H54 (cell line): ENCODE measurements around the gene CYP8B1.

Experiments
- DNase-seq: peaks from one replicate; pipeline ENCODE4 v3.0.0; 2011; ENCODE audit warnings: low spot score, mixed read lengths; ENCODE audit not compliant: insufficient read length
- FAIRE-seq: peaks from 3 replicates; lab custom pipeline; 2011; peaks lifted over from hg19 to GRCh38; lab: Jason Lieb, UNC
- POLR2A ChIP-seq: IDR thresholded peaks from 2 replicates; pipeline ENCODE4 v1.6.1; 2011; ENCODE audit warnings: low read depth, mild to moderate bottlenecking, low read length

The CYP8B1 gene

GRCh38 chr3:42873221-42873982 lies 2.3 kb downstream of the CYP8B1 start:
- DNase-seq (no peak), FAIRE-seq (no peak)
- TF ChIP-seq POLR2A = no peak

DNA sequence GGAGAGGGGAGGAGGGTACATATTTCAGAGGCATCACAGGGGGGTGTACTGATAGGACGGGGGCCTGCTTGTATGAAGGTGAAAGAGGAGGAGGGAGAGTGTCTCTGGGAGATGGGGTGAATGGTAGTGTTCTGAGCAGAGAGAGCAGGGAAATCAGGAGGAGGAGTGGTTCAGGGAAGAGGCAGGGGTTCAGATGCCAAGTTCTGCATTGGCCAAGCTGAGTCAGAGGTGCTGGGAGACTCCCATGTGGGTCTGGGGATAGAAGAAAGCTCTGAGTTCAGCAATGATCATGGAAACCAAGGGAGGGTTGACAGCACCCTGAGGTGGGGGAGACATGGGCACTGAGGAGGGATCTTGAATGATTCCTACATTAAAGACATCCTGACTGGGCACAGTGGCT lies 3.0 kb downstream of the CYP8B1 start:
- FAIRE-seq (no peak), DNase-seq (no peak)
- no peak for TF ChIP-seq POLR2A

DNA sequence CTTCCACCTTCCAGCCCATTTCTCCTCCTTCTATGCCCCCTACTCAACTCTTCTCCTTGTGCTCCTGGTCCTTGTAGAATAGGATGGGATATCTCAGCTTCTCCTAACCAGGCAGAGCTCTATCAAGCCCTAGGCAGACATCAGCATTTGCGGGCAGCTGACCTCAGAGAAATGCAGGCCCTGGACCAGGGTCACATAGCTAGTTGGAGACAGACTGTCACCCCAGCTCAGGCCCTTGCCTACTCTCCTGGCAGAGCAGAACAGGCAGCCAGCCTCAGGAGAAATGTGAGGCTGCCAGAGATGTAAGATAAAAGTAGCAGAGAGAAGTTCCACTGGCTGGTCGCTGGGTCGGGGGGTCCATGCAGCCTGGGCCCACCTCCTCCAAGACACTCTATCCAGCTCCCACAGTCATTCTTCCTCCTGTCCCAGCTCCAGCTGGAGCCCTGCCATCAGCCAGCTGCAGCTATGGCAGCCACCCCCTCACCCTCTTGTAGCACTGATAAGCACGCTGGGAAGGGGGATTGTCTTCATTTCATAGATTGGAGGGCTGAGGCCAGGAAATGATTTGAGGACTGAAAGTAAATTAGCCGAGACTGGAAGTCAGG lies 4.0 kb downstream of the CYP8B1 start:
- TF ChIP-seq POLR2A = no peak
- DNase-seq (no peak), FAIRE-seq (no peak)

DNA sequence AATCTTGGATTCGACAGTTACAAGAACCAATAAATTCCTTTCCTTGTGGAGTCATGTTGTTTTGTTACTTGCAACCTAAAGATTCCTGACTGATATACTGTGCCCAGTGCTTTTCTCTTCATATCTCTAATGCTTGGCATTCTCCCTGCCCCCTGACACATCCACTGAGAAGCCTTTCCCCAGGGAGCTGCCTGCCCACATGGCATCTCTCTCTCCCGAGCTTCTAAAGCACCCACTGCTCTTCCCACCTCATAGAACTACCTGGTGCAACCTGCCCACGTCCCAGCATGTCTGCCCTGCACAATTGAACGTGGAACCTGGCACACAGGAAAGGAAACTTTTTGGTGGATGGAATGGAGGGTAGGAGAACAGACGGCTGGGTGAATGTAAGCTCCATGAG lies 6.8 kb downstream of the CYP8B1 start:
- no peak for FAIRE-seq
- TF ChIP-seq POLR2A = no peak
- no peak for DNase-seq

GRCh38 chr3:42867138-42867537 lies 8.5 kb downstream of the CYP8B1 start:
- DNase-seq (no peak), FAIRE-seq (no peak)
- TF ChIP-seq POLR2A = no peak

DNA sequence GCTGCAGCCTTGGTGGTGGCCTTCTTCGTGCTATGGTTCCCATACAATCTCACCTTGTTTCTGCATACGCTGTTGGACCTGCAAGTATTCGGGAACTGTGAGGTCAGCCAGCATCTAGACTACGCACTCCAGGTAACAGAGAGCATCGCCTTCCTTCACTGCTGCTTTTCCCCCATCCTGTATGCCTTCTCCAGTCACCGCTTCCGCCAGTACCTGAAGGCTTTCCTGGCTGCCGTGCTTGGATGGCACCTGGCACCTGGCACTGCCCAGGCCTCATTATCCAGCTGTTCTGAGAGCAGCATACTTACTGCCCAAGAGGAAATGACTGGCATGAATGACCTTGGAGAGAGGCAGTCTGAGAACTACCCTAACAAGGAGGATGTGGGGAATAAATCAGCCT lies 10.4 kb downstream of the CYP8B1 start:
- no peak for DNase-seq
- no peak for TF ChIP-seq POLR2A
- no peak for FAIRE-seq

DNA sequence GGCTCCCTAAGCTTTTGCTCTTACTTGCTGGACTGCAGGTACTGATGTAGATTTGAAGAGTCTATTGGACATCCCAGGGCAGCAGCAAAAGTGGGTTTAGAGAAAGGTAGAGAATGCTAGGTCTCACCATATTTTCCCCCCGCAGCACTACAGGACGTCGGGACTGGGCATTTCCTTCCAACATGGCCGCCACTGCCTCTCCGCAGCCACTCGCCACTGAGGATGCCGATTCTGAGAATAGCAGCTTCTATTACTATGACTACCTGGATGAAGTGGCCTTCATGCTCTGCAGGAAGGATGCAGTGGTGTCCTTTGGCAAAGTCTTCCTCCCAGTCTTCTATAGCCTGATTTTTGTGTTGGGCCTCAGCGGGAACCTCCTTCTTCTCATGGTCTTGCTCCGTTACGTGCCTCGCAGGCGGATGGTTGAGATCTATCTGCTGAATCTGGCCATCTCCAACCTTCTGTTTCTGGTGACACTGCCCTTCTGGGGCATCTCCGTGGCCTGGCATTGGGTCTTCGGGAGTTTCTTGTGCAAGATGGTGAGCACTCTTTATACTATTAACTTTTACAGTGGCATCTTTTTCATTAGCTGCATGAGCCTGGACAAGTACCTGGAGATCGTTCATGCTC lies 11.2 kb downstream of the CYP8B1 start:
- no peak for TF ChIP-seq POLR2A
- FAIRE-seq (no peak), DNase-seq (no peak)

GRCh38 chr3:42856544-42856943 lies 19.1 kb downstream of the CYP8B1 start:
- TF ChIP-seq POLR2A = no peak
- DNase-seq (no peak), FAIRE-seq (no peak)

- FAIRE-seq = no peak
- no peak for DNase-seq
Observed at GRCh38 chr3:42855547-42856380, 19.9 kb downstream of the CYP8B1 start.

GRCh38 chr3:42855219-42855546 lies 20.5 kb downstream of the CYP8B1 start:
- no peak for DNase-seq
- no peak for TF ChIP-seq POLR2A

More at GRCh38 chr3:42855547-42856380, 19.9 kb downstream of the CYP8B1 start:
- no peak for TF ChIP-seq POLR2A

DNA sequence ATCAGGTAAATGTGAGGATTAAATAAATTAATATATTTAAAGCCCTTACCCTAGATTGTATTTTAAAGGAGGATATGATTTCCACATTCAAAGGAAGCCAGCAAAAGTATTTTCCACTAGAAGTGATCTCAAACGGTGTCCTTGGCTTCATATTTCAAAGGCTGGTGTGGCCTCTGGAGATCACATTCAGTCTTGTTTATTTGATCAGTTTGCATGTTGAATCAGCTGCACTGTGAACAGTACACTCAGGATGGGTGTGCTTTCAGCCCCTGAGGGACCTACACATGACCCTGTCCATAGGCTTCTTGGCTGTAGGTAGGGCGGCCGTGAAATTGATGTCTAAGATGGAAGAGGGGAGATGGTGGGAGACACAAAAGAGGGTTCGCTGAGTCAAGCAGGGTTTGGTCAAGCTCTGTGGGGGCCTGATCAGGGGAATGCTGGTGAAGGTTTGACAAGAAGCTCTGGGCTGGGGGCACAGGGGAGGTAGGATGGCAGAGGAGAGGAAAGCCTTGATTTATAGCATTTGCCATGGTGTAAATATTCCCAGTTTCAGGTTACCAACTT lies 21.9 kb downstream of the CYP8B1 start:
- no peak for DNase-seq
- no peak for FAIRE-seq
- TF ChIP-seq POLR2A = no peak

More at GRCh38 chr3:42855219-42855546, 20.5 kb downstream of the CYP8B1 start:
- no peak for FAIRE-seq

GRCh38 chr3:42853056-42853455 lies 22.6 kb downstream of the CYP8B1 start:
- DNase-seq (no peak), FAIRE-seq (no peak)
- no peak for TF ChIP-seq POLR2A

DNA sequence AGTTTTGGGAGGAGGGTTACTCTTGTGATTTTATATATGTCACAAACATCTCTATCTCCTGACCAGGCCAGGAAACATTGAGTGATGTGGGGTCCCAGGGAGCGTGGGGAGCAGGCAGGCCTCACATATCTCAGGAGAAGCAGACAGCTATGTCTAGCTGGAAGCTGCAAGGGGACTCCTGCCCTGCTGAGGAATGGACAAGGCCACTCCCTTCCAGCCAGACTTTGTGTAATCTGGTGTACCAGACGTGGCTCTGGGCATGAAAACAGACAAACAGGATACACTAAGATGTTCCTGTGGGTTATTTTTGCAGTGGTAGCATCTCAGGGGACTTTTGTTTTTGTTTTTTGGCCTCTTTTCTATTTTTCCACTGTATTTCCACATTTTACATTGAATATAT lies 23.2 kb downstream of the CYP8B1 start:
- DNase-seq (no peak), FAIRE-seq (no peak)
- TF ChIP-seq POLR2A = no peak
